Measurements from ENCODE around the gene CERS1. TPM values are rescaled to one million over a fixed set of nuclear protein-coding genes. Genes with fewer than 3 reads are reported as not detected.
"Not testable (repeated sequence)": the region's sequence is repeated elsewhere in the genome, so short reads cannot be mapped to it uniquely, and the experiment has no call there.

CERS1 gene
- total and polyA plus RNA-seq, 2 donors (not counting 3 experiments of a cell fraction or from before 2014, with no cell fraction given): 4.0 to 8.5 TPM

DNA sequence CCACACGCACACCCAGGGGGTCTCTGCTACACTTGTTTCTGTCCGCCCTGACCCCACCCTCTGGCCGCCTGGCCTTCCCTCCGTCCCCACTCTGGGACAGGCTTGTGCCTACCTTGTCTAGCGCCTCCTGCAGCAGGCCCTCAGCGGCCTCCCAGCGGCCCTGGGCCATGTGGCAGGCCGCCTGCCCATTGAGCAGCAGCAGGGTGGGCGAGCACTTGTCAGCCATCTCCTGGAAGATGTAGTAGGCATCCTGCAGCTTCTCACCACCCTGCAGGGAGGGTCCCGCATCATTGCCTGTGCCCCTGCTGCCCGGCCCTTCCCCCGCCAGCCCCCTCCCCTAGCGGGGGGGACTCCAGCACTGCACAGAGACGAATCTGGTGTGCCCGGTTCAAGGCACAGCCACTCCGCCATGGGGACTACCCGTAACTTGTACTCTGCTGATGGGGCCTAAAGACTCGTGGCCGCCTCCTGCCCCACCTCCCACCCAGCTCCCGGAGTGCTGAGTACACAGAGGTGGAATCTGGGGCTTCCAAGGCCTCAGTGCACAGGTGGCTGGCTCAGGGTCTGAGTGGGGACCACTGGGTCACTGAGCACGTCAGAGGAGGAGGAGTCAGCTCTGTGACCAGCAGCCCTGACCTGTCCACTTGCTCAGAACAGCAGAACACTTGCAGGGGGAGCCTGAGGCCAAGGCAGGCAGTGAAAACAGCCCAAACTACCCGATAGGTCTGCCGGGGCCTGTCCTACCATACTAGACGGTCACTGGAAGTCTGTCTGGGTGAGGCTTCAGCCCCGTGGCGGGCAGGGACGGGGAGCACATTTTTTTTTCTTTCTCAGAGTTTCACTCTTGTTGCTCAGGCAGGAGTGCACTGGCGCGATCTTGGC lies 7.4 kb upstream of the CERS1 start:
- intact Hi-C loops (cut with micrococcal nuclease): no loop called here
- Histone ChIP-seq H2AFZ (ENCODE audit: low read depth, low read length) (no peak overlapping the region), H3K36me3 (ENCODE audit: control insufficient read depth in 2 of 2, extremely low read depth in 1 of 2, insufficient read depth in 2 of 2, low read length in 2 of 2) (peaks cover 4 to 46% of the 10 kb centered on the region in 2 experiments), H3K79me2 (ENCODE audit: control insufficient read depth, insufficient read depth, low read length) (no peaks in the 10 kb centered on the region), H3K27ac (ENCODE audit: insufficient read depth, low read depth, low read length) (no peak overlapping the region), H3K9me3 (replicated peaks; ENCODE audit: control insufficient read depth, insufficient read depth, low read length) (no peaks in the 10 kb centered on the region), H3K9me1 (replicated peaks; ENCODE audit: control insufficient read depth, extremely low read depth, insufficient read depth, low read length) (no peaks in the 10 kb centered on the region), H3K4me1 (ENCODE audit: control insufficient read depth, extremely low read depth, insufficient read depth, low read length) (no peaks in the 10 kb centered on the region), H3K4me3 (replicated peaks in 1 of 3; ENCODE audit: insufficient read depth in 1 of 3, low read depth in 1 of 3, low read length in 3 of 3) (no peak overlapping the region), H3K4me2 (ENCODE audit: insufficient read depth, low read length) (no peak overlapping the region), H3K27me3 (ENCODE audit: control insufficient read depth in 2 of 2, insufficient read depth in 2 of 2, low read length in 2 of 2) (no peaks in the 10 kb centered on the region), H4K20me1 (replicated peaks; ENCODE audit: control insufficient read depth, extremely low read depth, insufficient read depth, low read length) (no peaks in the 10 kb centered on the region), H3K9ac (replicated peaks; ENCODE audit: extremely low read depth, insufficient read depth, low read length) (no peak overlapping the region)
- CTCF ChIA-PET: interaction anchor here (1.3 kb wide), 1 partner anchor 46 kb away, joined by 3 read pairs; no protein-coding TSS in a partner anchor
- dilution Hi-C loops (cut with MboI; ENCODE audit: extremely low pct_ligation_motif_present, low sequenced_read_pairs): no loop called here
- DNase-seq (ENCODE audit: low read depth, low spot score): no peak
- BruUV-seq (replicated peaks): no TSS peak
- TF ChIP-seq FOS (IDR thresholded peaks at IDR 0.05; ENCODE audit: borderline replicate concordance, insufficient read depth, low read length) (no peak), MYC (IDR thresholded peaks at IDR 0.05; ENCODE audit: low read depth, low read length) (no peak), POLR2A (IDR thresholded peaks at IDR 0.05; ENCODE audit: low read depth, low read length) (no peak), POLR2AphosphoS5 (IDR thresholded peaks at IDR 0.05; ENCODE audit: insufficient read depth, low read depth, low read length) (peak; percentile 20)
- TF ChIP-seq, protein P1, sequence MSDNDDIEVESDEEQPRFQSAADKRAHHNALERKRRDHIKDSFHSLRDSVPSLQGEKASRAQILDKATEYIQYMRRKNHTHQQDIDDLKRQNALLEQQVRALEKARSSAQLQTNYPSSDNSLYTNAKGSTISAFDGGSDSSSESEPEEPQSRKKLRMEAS (IDR thresholded peaks at IDR 0.05; ENCODE audit: insufficient read depth, insufficient read length): no peak
- POLR2A ChIA-PET: interaction anchor here (0.7 kb wide), 1 partner anchor 41 kb away, joined by 3 read pairs; no protein-coding TSS in a partner anchor
- FAIRE-seq: no peak

DNA sequence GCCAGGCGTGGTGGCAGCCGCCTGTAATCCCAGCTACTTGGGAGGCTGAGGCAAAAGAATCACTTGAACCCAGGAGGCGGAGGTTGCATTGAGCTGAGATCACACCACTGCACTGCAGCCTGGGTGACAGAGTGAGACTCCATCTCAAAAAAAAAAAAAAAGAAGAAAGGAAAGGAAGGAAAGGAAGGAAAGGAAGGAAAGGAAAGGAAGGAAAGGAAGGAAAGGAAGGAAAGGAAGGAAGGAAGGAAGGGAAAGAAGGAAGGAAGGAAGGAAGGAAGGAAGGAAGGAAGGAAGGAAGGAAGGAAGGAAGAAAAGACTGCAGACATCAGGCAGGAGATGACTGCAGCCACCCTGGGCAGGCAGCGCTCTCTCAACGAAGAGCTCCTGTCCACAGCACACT lies 6.6 kb upstream of the CERS1 start:
- H3K79me2 ChIP-seq (ENCODE audit: control insufficient read depth, insufficient read depth, low read length); H3K9ac ChIP-seq (replicated peaks; ENCODE audit: extremely low read depth, insufficient read depth, low read length); H3K4me3 ChIP-seq (replicated peaks in 1 of 3; ENCODE audit: insufficient read depth in 1 of 3, low read depth in 1 of 3, low read length in 3 of 3); H3K4me1 ChIP-seq (ENCODE audit: control insufficient read depth, extremely low read depth, insufficient read depth, low read length); H3K9me1 ChIP-seq (replicated peaks; ENCODE audit: control insufficient read depth, extremely low read depth, insufficient read depth, low read length); H4K20me1 ChIP-seq (replicated peaks; ENCODE audit: control insufficient read depth, extremely low read depth, insufficient read depth, low read length); BruUV-seq (replicated peaks); dilution Hi-C loops (cut with MboI; ENCODE audit: extremely low pct_ligation_motif_present, low sequenced_read_pairs); intact Hi-C loops (cut with micrococcal nuclease); H3K4me2 ChIP-seq (ENCODE audit: insufficient read depth, low read length); H3K9me3 ChIP-seq (replicated peaks; ENCODE audit: control insufficient read depth, insufficient read depth, low read length); H3K27ac ChIP-seq (ENCODE audit: insufficient read depth, low read depth, low read length); FAIRE-seq; H2AFZ ChIP-seq (ENCODE audit: low read depth, low read length); H3K27me3 ChIP-seq (ENCODE audit: control insufficient read depth in 2 of 2, insufficient read depth in 2 of 2, low read length in 2 of 2); DNase-seq (ENCODE audit: low read depth, low spot score); CTCF ChIA-PET: not testable (repeated sequence)
- peaks cover under 1 to 42% of the 10 kb centered on the region in 2 experiments for H3K36me3 ChIP-seq (ENCODE audit: control insufficient read depth in 2 of 2, extremely low read depth in 1 of 2, insufficient read depth in 2 of 2, low read length in 2 of 2)
- POLR2A ChIA-PET: interaction anchor here (0.7 kb wide), 1 partner anchor 42 kb away, joined by 3 read pairs; no protein-coding TSS in a partner anchor

Measured in endothelial cell of umbilical vein (primary cell).